H9 (cell line): ENCODE measurements around the gene LSM7. TPM values are rescaled to one million over a fixed set of nuclear protein-coding genes. Genes with fewer than 3 reads are reported as not detected.

ENCODE experiments used
- DNase-seq: peaks from one replicate; pipeline ENCODE4 v3.0.0-alpha.2; 2017
- H2AFZ ChIP-seq: one replicate; pipeline ENCODE4 v1.6.1; 2013; ENCODE audit warnings: mild to moderate bottlenecking, low read length, control low read depth, moderate library complexity
- H2AK5ac ChIP-seq: 2 replicates; pipeline ENCODE4 v1.6.1; 2013; ENCODE audit warnings: low read length, control low read depth, mixed read lengths; ENCODE audit not compliant: insufficient read length
- H2BK120ac ChIP-seq: one replicate; pipeline ENCODE4 v1.6.1; 2013; ENCODE audit warnings: low read depth, mild to moderate bottlenecking, low read length, control low read depth, inconsistent platforms; ENCODE audit not compliant: poor library complexity, severe bottlenecking
- H2BK12ac ChIP-seq: 2 replicates; pipeline ENCODE4 v1.6.1; 2013; ENCODE audit warnings: low read length, control low read depth, mixed read lengths, low read depth; ENCODE audit not compliant: insufficient read length
- H2BK15ac ChIP-seq: 2 replicates; pipeline ENCODE4 v1.6.1; 2013; ENCODE audit warnings: low read depth, low read length, control low read depth
- H2BK20ac ChIP-seq: one replicate; pipeline ENCODE4 v1.6.1; 2013; ENCODE audit warnings: low read depth, mild to moderate bottlenecking, low read length, control low read depth, inconsistent platforms; ENCODE audit not compliant: poor library complexity, severe bottlenecking
- H2BK5ac ChIP-seq: 2 replicates; pipeline ENCODE4 v1.6.1; 2013; ENCODE audit warnings: low read length, control low read depth, mixed read lengths; ENCODE audit not compliant: insufficient read length
- H3K14ac ChIP-seq: 2 replicates; pipeline ENCODE4 v1.6.1; 2013; ENCODE audit warnings: low read length, control low read depth; ENCODE audit not compliant: insufficient read depth
- H3K18ac ChIP-seq: 2 replicates; pipeline ENCODE4 v1.6.1; 2013; ENCODE audit warnings: low read depth, mild to moderate bottlenecking, mixed read lengths, low read length, control low read depth; ENCODE audit not compliant: insufficient read length
- H3K23ac ChIP-seq: 2 replicates; pipeline ENCODE4 v1.6.1; 2013; ENCODE audit warnings: low read length, control low read depth, mixed read lengths, low read depth; ENCODE audit not compliant: insufficient read length
- H3K23me2 ChIP-seq: 2 replicates; pipeline ENCODE4 v1.6.1; 2013; ENCODE audit warnings: low read depth, mild to moderate bottlenecking, mixed read lengths, low read length, control low read depth; ENCODE audit not compliant: insufficient read length, poor library complexity, severe bottlenecking
- H3K27ac ChIP-seq: 2 replicates; pipeline ENCODE4 v1.5.1; 2013; ENCODE audit warnings: low read length, control low read depth, mixed read lengths, low read depth; ENCODE audit not compliant: insufficient read length
- H3K27me3 ChIP-seq: 2 replicates; pipeline ENCODE4 v1.6.1; 2013; ENCODE audit warnings: low read length, control low read depth, inconsistent platforms; ENCODE audit not compliant: insufficient read depth
- H3K4ac ChIP-seq: 2 replicates; pipeline ENCODE4 v1.6.1; 2013; ENCODE audit warnings: low read depth, mild to moderate bottlenecking, control low read depth, inconsistent platforms, low read length, moderate library complexity
- H3K4me1 ChIP-seq: 2 replicates; pipeline ENCODE4 v1.6.1; 2013; ENCODE audit warnings: low read length, control low read depth, inconsistent platforms; ENCODE audit not compliant: insufficient read depth
- H3K4me2 ChIP-seq: 2 replicates; pipeline ENCODE4 v1.6.1; 2013; ENCODE audit warnings: low read length, control low read depth, mixed read lengths; ENCODE audit not compliant: insufficient read length, insufficient read depth
- H3K56ac ChIP-seq: 2 replicates; pipeline ENCODE4 v1.6.1; 2013; ENCODE audit warnings: low read depth, mild to moderate bottlenecking, mixed read lengths, low read length, control low read depth; ENCODE audit not compliant: insufficient read length
- H3K79me1 ChIP-seq: 2 replicates; pipeline ENCODE4 v1.6.1; 2013; ENCODE audit warnings: low read depth, mild to moderate bottlenecking, moderate library complexity, low read length, control low read depth, inconsistent platforms; ENCODE audit not compliant: insufficient read depth, poor library complexity, severe bottlenecking
- H3K79me2 ChIP-seq: 2 replicates; pipeline ENCODE4 v1.6.1; 2013; ENCODE audit warnings: low read length, control low read depth, inconsistent platforms; ENCODE audit not compliant: insufficient read depth
- H3K9ac ChIP-seq: 2 replicates; pipeline ENCODE4 v1.6.1; 2013; ENCODE audit warnings: low read length, control low read depth, mixed read lengths; ENCODE audit not compliant: insufficient read length; ENCODE audit errors: extremely low read depth
- H3K9me3 ChIP-seq: one replicate; pipeline ENCODE4 v1.6.1; 2013; ENCODE audit warnings: low read depth, low read length, inconsistent platforms; ENCODE audit not compliant: control insufficient read depth
- H3T11ph ChIP-seq: one replicate; pipeline ENCODE4 v1.6.1; 2013; ENCODE audit warnings: mild to moderate bottlenecking, low read length, control low read depth, inconsistent platforms
- H4K20me1 ChIP-seq: one replicate; pipeline ENCODE4 v1.6.1; 2013; ENCODE audit not compliant: control insufficient read depth, insufficient read length, insufficient read depth
- H4K5ac ChIP-seq: 2 replicates; pipeline ENCODE4 v1.6.1; 2013; ENCODE audit warnings: low read depth, mild to moderate bottlenecking, mixed read lengths, low read length, control low read depth; ENCODE audit not compliant: insufficient read length
- H4K8ac ChIP-seq: replicated peaks from 2 replicates; pipeline ENCODE4 v1.6.1; 2013; ENCODE audit warnings: low read length, control low read depth, mixed read lengths, low read depth; ENCODE audit not compliant: insufficient read length
- H4K91ac ChIP-seq: 2 replicates; pipeline ENCODE4 v1.6.1; 2013; ENCODE audit warnings: low read depth, mild to moderate bottlenecking, moderate library complexity, mixed read lengths, low read length, control low read depth; ENCODE audit not compliant: insufficient read length
- H3K27ac Mint-ChIP-seq, 3 experiments: 2 replicates in 2 of 3; 3 replicates in 1 of 3; pipeline ENCODE4 v1.8.0; 2020 to 2021; ENCODE audit warnings: mixed read lengths in 3 of 3, mild to moderate bottlenecking in 1 of 3, moderate library complexity in 1 of 3
- H3K27me3 Mint-ChIP-seq: 2 replicates; pipeline ENCODE4 v1.8.0; 2021; ENCODE audit warnings: low read depth, mild to moderate bottlenecking, moderate library complexity, mixed read lengths
- H3K36me3 Mint-ChIP-seq, 3 experiments: 2 replicates in 2 of 3; 3 replicates in 1 of 3; pipeline ENCODE4 v1.8.0; 2020 to 2021; ENCODE audit warnings: low read depth in 3 of 3, mixed read lengths in 3 of 3; ENCODE audit not compliant: insufficient read depth in 1 of 3
- H3K4me1 Mint-ChIP-seq, 2 experiments: 2 replicates each; pipeline ENCODE4 v1.8.0; 2020; ENCODE audit warnings: mixed read lengths in 2 of 2
- H3K4me3 Mint-ChIP-seq, 2 experiments: 2 replicates in 1 of 2; 3 replicates in 1 of 2; pipeline ENCODE4 v1.8.0; 2020 to 2021; ENCODE audit warnings: mild to moderate bottlenecking in 2 of 2, mixed read lengths in 2 of 2, moderate library complexity in 1 of 2
- H3K9me3 Mint-ChIP-seq, 2 experiments: 2 replicates in 1 of 2; 3 replicates in 1 of 2; pipeline ENCODE4 v1.8.0; 2020; ENCODE audit warnings: mild to moderate bottlenecking in 2 of 2, mixed read lengths in 2 of 2, moderate library complexity in 1 of 2
- whole genome bisulfite sequencing: extraction: QIAGEN DNeasy Blood & Tissue Kit; methylation state at CpG from one replicate; pipeline ENCODE4 v1.1.7; 2013; ENCODE audit warnings: missing lambda C conversion rate, low lambda C conversion rate, mixed read lengths; ENCODE audit not compliant: insufficient read length; ENCODE audit errors: extremely low coverage; 5-methylcytosine and 5-hydroxymethylcytosine counted together
- total RNA-seq: library from RNA; stranded (reverse); gene quantifications from 2 replicates; pipeline ENCODE4 v1.2.1, GENCODE V29; 2021
- TF ChIP-seq, protein P1 (sequence below): fragments of 200-600 bp; sonication (generic); conservative IDR thresholded peaks from 3 replicates; pipeline ENCODE4 v1.8.0; 2021; ENCODE audit warnings: antibody characterized with exemption, mild to moderate bottlenecking

LSM7 gene
- total RNA-seq, 1 experiment from 2014 or later: 187 TPM

DNA sequence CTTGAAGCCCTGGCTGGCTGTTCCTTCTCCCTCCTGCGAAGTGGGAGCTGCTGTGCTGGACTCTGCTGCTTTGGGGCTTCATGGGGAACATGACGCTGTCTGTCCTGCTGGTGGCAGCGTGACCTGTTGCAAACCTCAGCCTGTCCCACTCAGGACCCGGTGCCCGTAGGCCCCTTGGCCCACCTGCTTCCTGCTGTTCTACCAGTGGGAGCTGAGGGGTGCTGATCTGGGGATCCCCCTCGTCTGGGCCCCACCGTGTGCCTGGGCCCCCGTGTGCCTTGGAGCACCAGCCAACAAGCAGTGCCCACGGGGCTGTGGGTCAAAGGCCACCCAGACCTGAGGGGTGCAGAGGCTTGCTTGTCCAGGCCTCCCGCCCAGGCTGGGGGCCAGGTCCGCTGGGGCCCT is 5.4 kb upstream of the LSM7 start:
- Histone ChIP-seq H2BK12ac (no peak overlapping the region), H4K8ac (no peak overlapping the region), H4K20me1 (peaks cover 5% of the 10 kb centered on the region), H3K4me1 (peaks cover 5% of the 10 kb centered on the region; the same call in 1 of the 2 replicates), H4K5ac (no peak overlapping the region), H3K23me2 (peaks cover 9% of the 10 kb centered on the region), H3K18ac (no peak overlapping the region), H4K91ac (no peak overlapping the region), H2BK120ac (no peak overlapping the region), H3K27ac (no peak overlapping the region), H3K4me2 (no peak overlapping the region), H3K79me2 (peaks cover 7% of the 10 kb centered on the region; the same call in 1 of the 2 replicates), H3K23ac (no peak overlapping the region), H2AFZ (no peak overlapping the region), H3T11ph (no peak overlapping the region), H3K14ac (no peak overlapping the region), H3K4ac (no peak overlapping the region), H2BK5ac (no peak overlapping the region), H2BK20ac (no peak overlapping the region), H3K56ac (no peak overlapping the region), H3K79me1 (peaks cover 2% of the 10 kb centered on the region), H3K27me3 (no peaks in the 10 kb centered on the region), H2BK15ac (no peak overlapping the region), H3K9ac (no peak overlapping the region), H3K9me3 (no peaks in the 10 kb centered on the region), H2AK5ac (no peak overlapping the region)
- Mint-ChIP-seq H3K4me1 (peaks cover 26 to 46% of the 10 kb centered on the region in 2 experiments), H3K27me3 (peaks cover 1% of the 10 kb centered on the region; the same call in 1 of the 2 replicates), H3K36me3 (peaks cover 4 to 19% (median 7%) of the 10 kb centered on the region in 3 experiments), H3K27ac (peak overlapping the region; percentile 75 to 94 (median 91); a peak in 6 of 7 replicates), H3K9me3 (peaks cover 3 to 6% of the 10 kb centered on the region in 2 experiments; a peak in 4 of 5 replicates), H3K4me3 (peak overlapping the region in 1 of 2 experiments; percentile 18; a peak in 1 of 5 replicates)
- TF ChIP-seq, protein P1, sequence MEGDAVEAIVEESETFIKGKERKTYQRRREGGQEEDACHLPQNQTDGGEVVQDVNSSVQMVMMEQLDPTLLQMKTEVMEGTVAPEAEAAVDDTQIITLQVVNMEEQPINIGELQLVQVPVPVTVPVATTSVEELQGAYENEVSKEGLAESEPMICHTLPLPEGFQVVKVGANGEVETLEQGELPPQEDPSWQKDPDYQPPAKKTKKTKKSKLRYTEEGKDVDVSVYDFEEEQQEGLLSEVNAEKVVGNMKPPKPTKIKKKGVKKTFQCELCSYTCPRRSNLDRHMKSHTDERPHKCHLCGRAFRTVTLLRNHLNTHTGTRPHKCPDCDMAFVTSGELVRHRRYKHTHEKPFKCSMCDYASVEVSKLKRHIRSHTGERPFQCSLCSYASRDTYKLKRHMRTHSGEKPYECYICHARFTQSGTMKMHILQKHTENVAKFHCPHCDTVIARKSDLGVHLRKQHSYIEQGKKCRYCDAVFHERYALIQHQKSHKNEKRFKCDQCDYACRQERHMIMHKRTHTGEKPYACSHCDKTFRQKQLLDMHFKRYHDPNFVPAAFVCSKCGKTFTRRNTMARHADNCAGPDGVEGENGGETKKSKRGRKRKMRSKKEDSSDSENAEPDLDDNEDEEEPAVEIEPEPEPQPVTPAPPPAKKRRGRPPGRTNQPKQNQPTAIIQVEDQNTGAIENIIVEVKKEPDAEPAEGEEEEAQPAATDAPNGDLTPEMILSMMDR: peak; percentile 39; the same call in 2 of the 3 replicates
- no CpG with 5 or more reads among the region's 11 CpGs for WGBS
- no peak for DNase-seq
